GM20000 (cell line): Measurements from ENCODE around the gene PLA2R1.
"Not testable (repeated sequence)": the region's sequence is repeated elsewhere in the genome, so short reads cannot be mapped to it uniquely, and the experiment has no call there.

Source experiments
- DNase-seq: peaks from one replicate; pipeline ENCODE4 v3.0.0; 2012; ENCODE audit warnings: low spot score
- CTCF ChIP-seq: IDR thresholded peaks from 2 replicates; pipeline ENCODE4 v1.5.1; 2012; ENCODE audit warnings: mild to moderate bottlenecking, control low read depth; ENCODE audit errors: extremely low read depth, missing control alignments

Gene PLA2R1

GRCh38 chr2:159963700-159964099 lies 98.7 kb downstream of the PLA2R1 start:
- peak; percentile 7 for DNase-seq
- TF ChIP-seq CTCF: no peak

DNA sequence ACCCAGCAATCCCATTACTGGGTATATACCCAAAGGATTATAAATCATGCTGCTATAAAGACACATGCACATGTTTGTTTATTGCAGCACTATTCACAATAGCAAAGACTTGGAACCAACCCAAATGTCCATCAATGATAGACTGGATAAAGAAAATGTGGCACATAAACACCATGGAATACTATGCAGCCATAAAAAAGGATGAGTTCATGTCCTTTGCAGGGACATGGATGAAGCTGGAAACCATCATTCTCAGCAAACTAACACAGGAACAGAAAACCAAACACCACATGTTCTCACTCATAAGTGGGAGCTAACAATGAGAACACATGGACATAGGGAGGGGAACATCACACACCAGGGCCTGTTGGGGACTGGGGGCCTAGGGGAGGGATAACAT lies 99.9 kb downstream of the PLA2R1 start:
- DNase-seq: not testable (repeated sequence)

- no peak for DNase-seq
- no peak for TF ChIP-seq CTCF
Measured at GRCh38 chr2:159961451-159961850, 101.0 kb downstream of the PLA2R1 start.

- DNase-seq: no peak
Measured at GRCh38 chr2:159961037-159961436, 101.4 kb downstream of the PLA2R1 start.

DNA sequence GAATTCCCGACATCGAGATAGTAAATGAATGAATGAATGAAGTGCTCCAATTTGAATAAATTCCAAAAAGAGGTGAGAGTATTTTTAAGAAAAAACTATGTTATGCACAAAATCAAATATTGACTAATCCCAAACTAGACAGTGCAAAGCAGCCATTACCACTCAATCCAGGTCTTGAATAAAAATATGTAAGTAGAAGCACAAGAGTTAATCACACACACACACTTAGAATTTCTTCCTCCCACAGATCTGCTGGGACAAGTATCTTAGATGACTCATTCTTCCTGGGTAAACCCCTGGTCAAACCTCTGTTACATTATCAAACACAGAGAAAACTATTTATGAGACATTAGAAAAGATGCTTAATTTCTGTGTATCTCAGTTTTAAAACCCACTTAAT lies 102.0 kb downstream of the PLA2R1 start:
- TF ChIP-seq CTCF: no peak
- DNase-seq: peak; percentile 26

More at GRCh38 chr2:159961037-159961436, 101.4 kb downstream of the PLA2R1 start:
- no peak for TF ChIP-seq CTCF

DNA sequence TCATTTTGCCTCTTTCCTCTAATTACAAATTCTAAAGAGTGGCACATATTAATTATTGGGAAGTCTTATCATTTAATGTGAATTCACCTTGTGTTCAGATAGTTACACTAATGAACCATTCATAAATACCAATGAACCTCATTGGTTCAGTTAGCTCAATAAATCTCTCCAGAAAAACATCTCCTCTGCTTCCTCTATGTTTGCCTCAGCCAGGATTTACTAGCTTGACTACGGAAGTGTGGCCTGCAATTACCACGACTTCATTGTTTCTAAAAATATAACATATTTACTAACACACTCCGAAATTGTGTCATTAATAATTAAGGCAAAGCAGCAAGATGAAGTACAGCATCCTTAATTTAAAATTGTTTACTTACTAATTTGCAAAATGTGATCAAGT lies 103.3 kb downstream of the PLA2R1 start:
- no peak for DNase-seq
- no peak for TF ChIP-seq CTCF

DNA sequence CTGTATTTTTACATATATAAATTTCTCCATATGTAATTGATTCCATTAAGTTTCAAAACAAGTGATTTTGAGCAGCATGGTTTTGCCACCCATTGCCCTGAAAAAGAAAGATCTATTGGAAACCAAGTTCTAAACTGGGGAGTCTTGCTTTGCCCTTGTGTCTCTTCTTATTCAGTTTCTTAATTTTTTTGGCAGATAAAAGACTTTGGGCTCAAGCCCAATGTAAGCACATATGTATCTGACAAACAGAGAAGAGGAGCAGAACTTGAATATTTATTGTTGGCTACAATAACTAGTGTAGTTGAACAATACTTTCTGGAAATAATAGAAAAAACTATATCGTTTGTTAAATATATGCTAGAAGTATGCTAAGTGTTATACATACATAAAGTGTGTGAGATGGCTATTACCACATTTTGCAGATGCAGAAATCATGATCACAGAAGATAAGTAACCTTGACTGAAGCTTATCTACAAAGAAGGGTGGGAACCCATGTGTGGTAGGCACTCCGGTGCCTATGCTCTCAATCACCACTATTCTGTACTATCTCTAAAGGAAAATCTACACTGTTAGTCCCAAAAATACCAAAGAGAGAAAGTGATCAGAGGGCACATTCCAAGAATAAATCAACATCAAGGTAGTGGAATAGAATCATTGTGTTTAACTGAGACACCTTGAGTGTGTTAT lies 109.1 kb downstream of the PLA2R1 start:
- DNase-seq: no peak
- TF ChIP-seq CTCF: no peak

GRCh38 chr2:159946326-159946999 lies 116.0 kb downstream of the PLA2R1 start:
- TF ChIP-seq CTCF: no peak
- DNase-seq: no peak
